ENCODE results near the gene YPEL1. TPM values are rescaled to one million over a fixed set of nuclear protein-coding genes. Genes with fewer than 3 reads are reported as not detected.

Gene YPEL1
- total and polyA plus RNA-seq, 12 donors, result 1.5 to 14.6 (median 7.6) TPM

- no peak for TF ChIP-seq CTCF (IDR thresholded peaks at IDR 0.05)
- H3K36me3 ChIP-seq, result peaks cover 0 to 85% (median 35%) of the 10 kb centered on the region in 9 donors
- no peak overlapping the region for H3K27ac ChIP-seq
- ATAC-seq (no peak), DNase-seq (no peak)
- H3K9me3 ChIP-seq, result no peaks in the 10 kb centered on the region
- intact Hi-C loops (cut with DNase I), result loop anchor here in 1 of 10 donors (5.0 kb wide), 1 partner anchor 36 kb away; no protein-coding TSS in a partner anchor
- WGBS, 2 donors, result 93 to 95% methylated on average over 12 of the region's 12 CpGs
- peaks cover 0 to 12% (median 0%) of the 10 kb centered on the region in 9 donors for H3K4me1 ChIP-seq
- no peaks in the 10 kb centered on the region for H3K27me3 ChIP-seq
- H3K4me3 ChIP-seq, result no peak overlapping the region
Observed at GRCh38 chr22:21673534-21674321, 61.9 kb downstream of the YPEL1 start.

GRCh38 chr22:21672107-21672629 is 63.4 kb downstream of the YPEL1 start:
- TF ChIP-seq CTCF (IDR thresholded peaks at IDR 0.05), result no peak
- no peaks in the 10 kb centered on the region for H3K27me3 ChIP-seq
- intact Hi-C loops (cut with DNase I), result loop anchor here in 1 of 10 donors (5.0 kb wide), 1 partner anchor 35 kb away; no protein-coding TSS in a partner anchor
- H3K36me3 ChIP-seq, result peaks cover 0 to 76% (median 35%) of the 10 kb centered on the region in 9 donors
- H3K4me1 ChIP-seq, result peaks cover 0 to 19% (median 5%) of the 10 kb centered on the region in 9 donors
- H3K9me3 ChIP-seq, result no peaks in the 10 kb centered on the region
- ATAC-seq, result no peak
- DNase-seq, result no peak
- 85 to 91% methylated on average over 6 of the region's 6 CpGs for WGBS, 2 donors
- no peak overlapping the region for H3K27ac ChIP-seq
- H3K4me3 ChIP-seq, result no peak overlapping the region

DNA sequence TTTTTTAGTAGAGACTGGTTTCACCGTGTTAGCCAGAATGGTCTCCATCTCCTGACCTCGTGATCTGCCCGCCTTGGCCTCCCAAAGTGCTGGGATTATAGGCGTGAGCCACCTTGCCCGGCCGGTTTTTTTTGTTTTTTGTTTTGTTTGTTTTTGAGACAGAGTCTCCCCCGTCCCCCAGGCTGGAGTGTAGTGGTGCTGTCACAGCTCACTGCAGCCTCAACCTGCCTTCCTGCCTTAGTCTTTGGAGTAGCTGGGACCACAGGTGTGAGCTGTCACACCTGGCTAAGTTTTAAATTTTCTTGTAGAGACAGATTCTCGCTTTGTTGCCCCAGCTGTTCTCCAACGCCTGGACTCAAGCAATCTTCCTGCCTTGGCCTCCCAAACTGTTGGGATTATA is 66.6 kb downstream of the YPEL1 start:
- ATAC-seq (no peak), DNase-seq (no peak)
- H3K4me1 ChIP-seq, result peaks cover 0 to 32% (median 13%) of the 10 kb centered on the region in 9 donors
- intact Hi-C loops (cut with DNase I), result no loop called here
- 93 to 96% methylated on average over 8 to 9 of the region's 9 CpGs for WGBS, 2 donors
- H3K36me3 ChIP-seq, result peaks cover 0 to 52% (median 24%) of the 10 kb centered on the region in 9 donors
- H3K27me3 ChIP-seq, result no peaks in the 10 kb centered on the region
- TF ChIP-seq CTCF (IDR thresholded peaks at IDR 0.05), result no peak
- no peak overlapping the region for H3K4me3 ChIP-seq
- H3K9me3 ChIP-seq, result no peaks in the 10 kb centered on the region
- H3K27ac ChIP-seq, result no peak overlapping the region

DNA sequence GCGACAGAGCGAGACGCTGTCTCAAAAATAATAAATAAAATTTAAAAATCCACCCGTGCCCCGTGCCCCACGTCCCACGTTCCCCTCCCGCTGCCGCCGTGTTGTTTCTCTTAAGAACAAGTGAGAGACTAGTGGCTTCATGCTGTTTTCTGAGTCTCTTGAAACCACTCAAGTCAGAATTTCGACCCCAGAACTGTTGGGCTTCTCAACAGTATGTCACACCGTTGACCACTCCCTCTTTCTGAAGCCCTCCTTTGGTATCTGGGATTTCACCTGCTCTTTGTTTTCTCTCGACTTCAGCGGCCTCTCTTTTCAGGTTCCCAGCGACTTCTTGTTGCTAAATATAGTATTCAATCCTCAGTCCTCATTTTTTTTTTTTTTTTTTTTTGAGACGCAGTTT is 68.8 kb downstream of the YPEL1 start:
- 48 to 50% methylated on average over 16 of the region's 16 CpGs for WGBS, 2 donors
- TF ChIP-seq CTCF (IDR thresholded peaks at IDR 0.05), result no peak
- peak overlapping the region; percentile 45 to 96 (median 76) for H3K4me3 ChIP-seq
- H3K9me3 ChIP-seq, result no peaks in the 10 kb centered on the region
- H3K4me1 ChIP-seq, result peaks cover 0 to 32% (median 13%) of the 10 kb centered on the region in 9 donors
- no peaks in the 10 kb centered on the region for H3K27me3 ChIP-seq
- peaks cover 0 to 30% (median 10%) of the 10 kb centered on the region in 9 donors for H3K36me3 ChIP-seq
- ATAC-seq (no peak), DNase-seq (no peak)
- H3K27ac ChIP-seq, result peak overlapping the region in 9 of 10 donors; percentile 87 to 97 (median 93)
- intact Hi-C loops (cut with DNase I), result no loop called here

Data from heart right ventricle (tissue), 16 donors.